ENCODE data around the gene EPN3.

EPN3 gene

GRCh38 chr17:50517504-50518383 is 14.8 kb upstream of the EPN3 start:
- DNase-seq (ENCODE audit: low read depth in 2 of 2), result no peak
- TF ChIP-seq CTCF (IDR thresholded peaks at IDR 0.05; ENCODE audit: low read depth, low read length), result no peak
- no peak overlapping the region for H3K4me3 ChIP-seq (replicated peaks in 1 of 2; ENCODE audit: low read depth in 2 of 2, low read length in 2 of 2)

GRCh38 chr17:50518384-50519023 is 14.0 kb upstream of the EPN3 start:
- no peak overlapping the region for H3K4me3 ChIP-seq (replicated peaks in 1 of 2; ENCODE audit: low read depth in 2 of 2, low read length in 2 of 2)
- DNase-seq (ENCODE audit: low read depth in 2 of 2), result no peak
- TF ChIP-seq CTCF (IDR thresholded peaks at IDR 0.05; ENCODE audit: low read depth, low read length), result no peak

- peak in 1 of 2 donors; percentile 32 for DNase-seq (ENCODE audit: low read depth in 2 of 2)
- no peak overlapping the region for H3K4me3 ChIP-seq (replicated peaks in 1 of 2; ENCODE audit: low read depth in 2 of 2, low read length in 2 of 2)
- TF ChIP-seq CTCF (IDR thresholded peaks at IDR 0.05; ENCODE audit: low read depth, low read length), result no peak
Observed at GRCh38 chr17:50519141-50519834, 13.2 kb upstream of the EPN3 start.

DNA sequence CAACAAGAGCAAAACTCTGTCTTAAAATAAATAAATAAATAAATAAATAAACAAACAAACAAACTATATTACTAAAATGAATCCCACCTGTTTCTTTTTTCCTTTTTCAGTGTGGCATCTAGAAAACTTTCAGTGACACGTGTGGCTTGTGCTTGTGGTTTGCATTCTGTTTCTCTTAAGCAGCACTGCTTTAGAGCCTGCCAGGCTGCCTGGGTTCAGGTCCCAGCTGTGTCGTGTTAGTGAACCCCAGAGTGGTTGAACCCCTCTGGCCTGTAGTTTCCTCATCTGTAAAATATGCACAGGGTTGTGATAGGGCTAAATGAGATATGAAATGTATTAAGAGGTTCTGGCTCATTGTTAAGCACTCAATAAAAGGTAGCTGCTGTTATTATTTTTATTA is 12.1 kb upstream of the EPN3 start:
- TF ChIP-seq CTCF (IDR thresholded peaks at IDR 0.05; ENCODE audit: low read depth, low read length), result no peak
- H3K4me3 ChIP-seq (replicated peaks in 1 of 2; ENCODE audit: low read depth in 2 of 2, low read length in 2 of 2), result no peak overlapping the region
- DNase-seq (ENCODE audit: low read depth in 2 of 2), result no peak

- DNase-seq (ENCODE audit: low read depth in 2 of 2), result no peak
- no peak overlapping the region for H3K4me3 ChIP-seq (replicated peaks in 1 of 2; ENCODE audit: low read depth in 2 of 2, low read length in 2 of 2)
- no peak for TF ChIP-seq CTCF (IDR thresholded peaks at IDR 0.05; ENCODE audit: low read depth, low read length)
Observed at GRCh38 chr17:50521514-50521913, 11.0 kb upstream of the EPN3 start.

DNA sequence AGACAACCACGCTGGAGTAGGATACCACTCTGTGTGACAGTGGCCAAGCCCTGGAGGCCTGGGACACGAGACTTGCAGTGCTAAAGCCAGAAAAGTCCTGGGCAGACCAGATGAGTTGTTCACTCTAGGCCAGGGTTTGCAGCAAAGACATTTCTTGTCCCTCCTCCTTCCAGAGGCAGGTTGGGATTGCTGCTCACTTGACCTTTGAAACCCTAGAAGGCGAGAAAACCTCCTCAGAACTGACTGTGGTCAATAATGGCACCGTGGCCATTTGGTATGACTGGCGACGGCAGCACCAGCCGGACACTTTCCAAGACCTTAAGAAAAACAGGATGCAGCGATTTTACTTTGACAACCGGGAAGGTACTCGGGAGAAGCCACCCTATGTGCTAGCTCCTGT is 9.8 kb upstream of the EPN3 start:
- H3K4me3 ChIP-seq (replicated peaks in 1 of 2; ENCODE audit: low read depth in 2 of 2, low read length in 2 of 2), result no peak overlapping the region
- TF ChIP-seq CTCF (IDR thresholded peaks at IDR 0.05; ENCODE audit: low read depth, low read length), result no peak
- DNase-seq (ENCODE audit: low read depth in 2 of 2), result no peak
